ENCODE data around the gene FETUB. TPM values are rescaled to one million over a fixed set of nuclear protein-coding genes. Genes with fewer than 3 reads are reported as not detected.

The FETUB gene
- total and polyA plus RNA-seq, 2 of the 8 experiments (the other 6 are each of a cell fraction or from before 2014, with no cell fraction given) = 0.15 TPM; not detected in 1

GRCh38 chr3:186682812-186683211, 42.6 kb downstream of the FETUB start:
- no peak overlapping the region for H2BK120ac ChIP-seq (replicated peaks; ENCODE audit: low read depth, low read length)
- no peak overlapping the region for H2BK5ac ChIP-seq (ENCODE audit: low read depth, low read length)
- no peaks in the 10 kb centered on the region for H3K23me2 ChIP-seq (ENCODE audit: low read depth, low read length)
- peaks cover 6 to 12% of the 10 kb centered on the region in 2 experiments; a peak in 2 of 4 replicates for H3K9me3 ChIP-seq (ENCODE audit: insufficient read depth in 2 of 2, low read depth in 1 of 2, low read length in 1 of 2)
- H3K56ac ChIP-seq (replicated peaks; ENCODE audit: insufficient read length, low read depth, low read length) = no peak overlapping the region
- no peak overlapping the region for H3K4me2 ChIP-seq (ENCODE audit: insufficient read depth in 1 of 2, low read depth in 2 of 2, low read length in 2 of 2)
- H3K4ac ChIP-seq (replicated peaks; ENCODE audit: insufficient read length, low read depth, low read length) = no peak overlapping the region
- no peak overlapping the region for H4K8ac ChIP-seq (ENCODE audit: extremely low read depth, insufficient read depth, low read length)
- H3K18ac ChIP-seq (ENCODE audit: extremely low read depth, low read length) = no peak overlapping the region
- no peak overlapping the region for H2BK15ac ChIP-seq (ENCODE audit: low read length)
- no peak overlapping the region for H4K5ac ChIP-seq (ENCODE audit: insufficient read length, low read depth, low read length)
- no peak overlapping the region for H2AK5ac ChIP-seq (ENCODE audit: low read depth, low read length)
- no peak overlapping the region for H3K9ac ChIP-seq (replicated peaks in 1 of 4; ENCODE audit: extremely low read depth in 1 of 4, low read depth in 3 of 4, low read length in 3 of 4)
- H3K79me2 ChIP-seq (ENCODE audit: control insufficient read depth in 1 of 2, insufficient read depth in 2 of 2, low read length in 2 of 2) = no peaks in the 10 kb centered on the region
- no peak overlapping the region for H2BK20ac ChIP-seq (ENCODE audit: low read length)
- no peaks in the 10 kb centered on the region; a peak in 1 of 7 replicates for H3K27me3 ChIP-seq (replicated peaks in 1 of 4; ENCODE audit: control insufficient read depth in 3 of 4, extremely low read depth in 1 of 4, insufficient read depth in 3 of 4, low read length in 3 of 4)
- ChIA-PET POLR2A (ENCODE audit: partially characterized antibody) (no interaction called here), CTCF (ENCODE audit: partially characterized antibody) (interaction anchor here (1.4 to 1.6 kb wide), 2 partner anchors 65 to 68 kb away, joined by 4 to 7 read pairs; no protein-coding TSS in a partner anchor)
- H4K20me1 ChIP-seq (replicated peaks in 1 of 2; ENCODE audit: control insufficient read depth in 1 of 2, insufficient read depth in 2 of 2, low read length in 2 of 2) = no peaks in the 10 kb centered on the region
- H3K14ac ChIP-seq (ENCODE audit: insufficient read length) = no peak overlapping the region
- H3K27ac ChIP-seq (ENCODE audit: low read depth, low read length) = no peak overlapping the region
- WGBS, 2 experiments (ENCODE audit: extremely low coverage in 1 of 2, insufficient coverage in 1 of 2, insufficient read length in 1 of 2, insufficient replicate concordance in 2 of 2, low coverage in 1 of 2, low lambda C conversion rate in 2 of 2, missing lambda C conversion rate in 1 of 2) = 83% methylated on average over 3 of the region's 3 CpGs; no CpG with 5 or more reads in 1 of the 2 experiments
- no peak overlapping the region for H2BK12ac ChIP-seq (ENCODE audit: low read depth, low read length)
- H3K23ac ChIP-seq (ENCODE audit: insufficient read length) = no peak overlapping the region
- no peaks in the 10 kb centered on the region for H3K36me3 ChIP-seq (ENCODE audit: control insufficient read depth in 2 of 4, insufficient read depth in 4 of 4, low read length in 3 of 4)
- H2AFZ ChIP-seq (ENCODE audit: low read length) = no peak overlapping the region
- no peaks in the 10 kb centered on the region for H3K4me1 ChIP-seq (replicated peaks in 1 of 4; ENCODE audit: control insufficient read depth in 3 of 4, insufficient read depth in 4 of 4, low read length in 3 of 4)
- DNase-seq (ENCODE audit: low read depth in 1 of 2, low spot score in 2 of 2) (no peak), FAIRE-seq (no peak)
- H3K79me1 ChIP-seq (ENCODE audit: low read depth, low read length) = no peaks in the 10 kb centered on the region
- no peak overlapping the region for H4K91ac ChIP-seq (replicated peaks; ENCODE audit: insufficient read length, low read length)
- no peak for TF ChIP-seq GTF2F1 (IDR thresholded peaks at IDR 0.05; ENCODE audit: borderline replicate concordance, low read depth, low read length)
- TF ChIP-seq YY1 (IDR thresholded peaks at IDR 0.05; ENCODE audit: low read depth, low read length) = no peak
- no peak overlapping the region for H3K4me3 ChIP-seq (ENCODE audit: extremely low read depth in 1 of 4, insufficient read depth in 2 of 4, low read depth in 3 of 4, low read length in 4 of 4)
